Vagina (tissue), 2 donors: ENCODE results near the gene TMTC2.

ENCODE experiments used
- POLR2A ChIP-seq, 2 donors: fragments of 450-650 bp; IDR thresholded peaks; one replicate each; pipeline ENCODE4 v1.6.1; 2017; ENCODE audit warnings: antibody characterized with exemption in 2 of 2, mild to moderate bottlenecking in 2 of 2, moderate library complexity in 2 of 2
- POLR2AphosphoS5 ChIP-seq, 2 donors: sonication (generic); formaldehyde crosslinking; IDR thresholded peaks; one replicate each; pipeline ENCODE4 v1.9.0; 2017; ENCODE audit warnings: antibody characterized with exemption in 2 of 2, mild to moderate bottlenecking in 2 of 2, low read depth in 1 of 2; ENCODE audit not compliant: insufficient read depth in 1 of 2
- TF ChIP-seq, protein P1 (sequence below), 3 experiments: fragments of 450-650 bp in 2 of 3; fragments of 200-600 bp in 1 of 3; sonication (generic) in 1 of 3; IDR thresholded peaks; one replicate each; pipeline ENCODE4 v1.5.1; 2017 to 2019; ENCODE audit warnings: antibody characterized with exemption in 3 of 3, mild to moderate bottlenecking in 2 of 3, moderate library complexity in 2 of 3

DNA sequence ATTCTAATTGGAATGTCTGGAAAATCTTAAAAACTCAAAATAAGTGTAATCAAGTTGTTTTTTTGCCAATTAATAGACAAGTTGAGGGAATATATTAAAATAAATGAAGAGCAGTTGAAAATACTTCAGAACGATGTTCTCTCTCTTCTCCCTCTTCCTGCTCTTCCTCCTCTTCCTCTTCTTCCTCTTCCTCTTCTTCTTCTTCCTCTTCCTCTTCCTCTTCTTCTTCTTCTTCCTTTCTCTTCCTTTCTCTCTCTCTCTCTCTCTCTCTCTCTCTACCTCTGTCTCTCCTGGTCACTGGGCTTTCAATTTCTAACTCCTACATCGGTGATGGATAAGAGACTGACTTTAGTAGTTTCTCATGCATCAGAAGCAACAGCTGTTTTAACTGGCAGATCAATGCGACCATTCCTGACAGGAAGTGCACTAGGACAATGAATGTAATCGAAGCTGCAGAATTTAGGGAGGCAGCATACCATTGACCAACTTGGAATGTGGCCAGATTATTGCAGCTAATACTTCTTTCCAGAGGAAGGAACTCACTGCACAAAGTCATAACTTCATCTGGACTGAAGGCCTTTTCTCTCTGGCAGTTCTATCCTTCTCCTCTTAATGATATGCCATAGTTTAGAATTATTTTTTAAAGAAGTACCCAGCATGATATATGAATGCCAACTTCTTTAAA lies 13.8 kb upstream of the TMTC2 start:
- TF ChIP-seq, protein P1, sequence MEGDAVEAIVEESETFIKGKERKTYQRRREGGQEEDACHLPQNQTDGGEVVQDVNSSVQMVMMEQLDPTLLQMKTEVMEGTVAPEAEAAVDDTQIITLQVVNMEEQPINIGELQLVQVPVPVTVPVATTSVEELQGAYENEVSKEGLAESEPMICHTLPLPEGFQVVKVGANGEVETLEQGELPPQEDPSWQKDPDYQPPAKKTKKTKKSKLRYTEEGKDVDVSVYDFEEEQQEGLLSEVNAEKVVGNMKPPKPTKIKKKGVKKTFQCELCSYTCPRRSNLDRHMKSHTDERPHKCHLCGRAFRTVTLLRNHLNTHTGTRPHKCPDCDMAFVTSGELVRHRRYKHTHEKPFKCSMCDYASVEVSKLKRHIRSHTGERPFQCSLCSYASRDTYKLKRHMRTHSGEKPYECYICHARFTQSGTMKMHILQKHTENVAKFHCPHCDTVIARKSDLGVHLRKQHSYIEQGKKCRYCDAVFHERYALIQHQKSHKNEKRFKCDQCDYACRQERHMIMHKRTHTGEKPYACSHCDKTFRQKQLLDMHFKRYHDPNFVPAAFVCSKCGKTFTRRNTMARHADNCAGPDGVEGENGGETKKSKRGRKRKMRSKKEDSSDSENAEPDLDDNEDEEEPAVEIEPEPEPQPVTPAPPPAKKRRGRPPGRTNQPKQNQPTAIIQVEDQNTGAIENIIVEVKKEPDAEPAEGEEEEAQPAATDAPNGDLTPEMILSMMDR (IDR thresholded peaks at IDR 0.05), result no peak
- TF ChIP-seq POLR2AphosphoS5 (IDR thresholded peaks at IDR 0.05; ENCODE audit: insufficient read depth in 1 of 2, low read depth in 1 of 2) (no peak), POLR2A (IDR thresholded peaks at IDR 0.05) (no peak)
